T1000 (cell line): ENCODE data around the gene UBA52.
"Not testable (repeated sequence)": the region's sequence is repeated elsewhere in the genome, so short reads cannot be mapped to it uniquely, and the experiment has no call there.

Experiments used
- DNase-seq: peaks from one replicate; lab custom pipeline; 2025; ENCODE audit warnings: mixed read lengths; lab: John Stamatoyannopoulos, UW

The UBA52 gene

GRCh38 chr19:18593367-18594095 lies 21.9 kb downstream of the UBA52 start:
- no peak for DNase-seq

GRCh38 chr19:18594096-18594823 lies 22.6 kb downstream of the UBA52 start:
- DNase-seq: peak; percentile 41

- DNase-seq: no peak
Measured at GRCh38 chr19:18594824-18595373, 23.2 kb downstream of the UBA52 start.

GRCh38 chr19:18595475-18595874 lies 23.8 kb downstream of the UBA52 start:
- no peak for DNase-seq

- DNase-seq: no peak
Measured at GRCh38 chr19:18596752-18597157, 25.1 kb downstream of the UBA52 start.

- no peak for DNase-seq
Measured at GRCh38 chr19:18597809-18598660, 26.4 kb downstream of the UBA52 start.

GRCh38 chr19:18599485-18599884 lies 27.8 kb downstream of the UBA52 start:
- no peak for DNase-seq

- DNase-seq: not testable (repeated sequence)
Measured at GRCh38 chr19:18600692-18601397, 29.2 kb downstream of the UBA52 start.

GRCh38 chr19:18601875-18602274 lies 30.2 kb downstream of the UBA52 start:
- DNase-seq: no peak

GRCh38 chr19:18603255-18603957 lies 31.7 kb downstream of the UBA52 start:
- DNase-seq: no peak

GRCh38 chr19:18603958-18604819 lies 32.5 kb downstream of the UBA52 start:
- no peak for DNase-seq

GRCh38 chr19:18604820-18605159 lies 33.1 kb downstream of the UBA52 start:
- DNase-seq: no peak

GRCh38 chr19:18605196-18605545 lies 33.5 kb downstream of the UBA52 start:
- no peak for DNase-seq

- no peak for DNase-seq
Measured at GRCh38 chr19:18605546-18606280, 34.1 kb downstream of the UBA52 start.

GRCh38 chr19:18606281-18607225 lies 34.9 kb downstream of the UBA52 start, which contains the start of gene CRLF1:
Gene CRLF1 (minus strand): TSS chr19:18606799. CDS start chr19:18606656, 143 bp downstream.
- DNase-seq: no peak

- DNase-seq: no peak
Measured at GRCh38 chr19:18607226-18608101, 35.8 kb downstream of the UBA52 start.
